Muscle of back (tissue), 11 donors: Measurements from ENCODE around the gene ATG101. TPM values are rescaled to one million over a fixed set of nuclear protein-coding genes. Genes with fewer than 3 reads are reported as not detected.
"Not testable (repeated sequence)": the region's sequence is repeated elsewhere in the genome, so short reads cannot be mapped to it uniquely, and the experiment has no call there.

Source experiments
- DNase-seq, 3 donors: peaks; one replicate each; pipeline versions ENCODE4 v3.0.0 to v3.0.0-alpha.2; 2013
- polyA plus RNA-seq, 10 donors: library from polyadenylated mRNA; unstranded; fragments of 120-200 nt; gene quantifications; one replicate each; pipeline ENCODE4 v1.2.1, GENCODE V29; 2013; ENCODE audit not compliant: insufficient read length in 10 of 10

The ATG101 gene
- polyA plus RNA-seq, 10 donors, result 21.1 to 31.8 (median 23.1) TPM

- no peak for DNase-seq
Measured at GRCh38 chr12:52096332-52097044, 26.7 kb downstream of the ATG101 start.

- no peak for DNase-seq
Measured at GRCh38 chr12:52097045-52097666, 27.4 kb downstream of the ATG101 start.

DNA sequence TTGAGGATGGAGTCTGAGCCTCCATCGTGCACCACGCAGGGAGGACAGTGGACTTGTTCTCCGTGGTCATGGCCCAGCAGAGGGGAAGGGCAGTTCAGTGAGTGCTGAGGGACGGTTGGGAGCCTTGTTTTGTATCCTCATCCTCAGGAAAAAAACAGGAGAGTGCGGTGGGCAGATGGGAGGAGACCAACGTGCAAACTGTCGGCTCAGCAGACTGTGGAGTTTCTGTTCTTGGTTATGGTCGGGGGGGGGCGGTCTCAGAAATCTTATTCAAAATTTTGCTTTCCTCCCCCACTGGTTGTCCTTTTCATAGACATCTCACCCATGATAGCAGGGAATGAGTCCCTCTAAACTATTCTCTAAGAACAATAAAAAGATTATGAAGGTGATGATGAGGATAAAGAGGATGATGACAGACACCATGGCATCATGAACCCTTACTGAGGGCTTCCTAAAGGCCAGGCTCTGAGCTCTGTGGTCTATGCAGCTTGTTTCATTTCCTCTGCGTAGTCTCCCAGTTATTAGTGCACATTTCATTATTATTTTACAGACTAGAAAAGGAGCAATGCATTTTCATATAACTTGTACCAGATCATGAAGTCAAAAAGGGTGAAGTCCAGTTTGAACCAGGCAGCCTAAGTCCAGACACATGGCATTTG lies 34.8 kb downstream of the ATG101 start:
- not testable (repeated sequence) for DNase-seq

GRCh38 chr12:52116222-52117125 lies 46.7 kb downstream of the ATG101 start:
- not testable (repeated sequence) for DNase-seq

GRCh38 chr12:52117806-52118475 lies 48.2 kb downstream of the ATG101 start:
- not testable (repeated sequence) for DNase-seq

- no peak for DNase-seq
Measured at GRCh38 chr12:52119398-52120254, 49.8 kb downstream of the ATG101 start.

DNA sequence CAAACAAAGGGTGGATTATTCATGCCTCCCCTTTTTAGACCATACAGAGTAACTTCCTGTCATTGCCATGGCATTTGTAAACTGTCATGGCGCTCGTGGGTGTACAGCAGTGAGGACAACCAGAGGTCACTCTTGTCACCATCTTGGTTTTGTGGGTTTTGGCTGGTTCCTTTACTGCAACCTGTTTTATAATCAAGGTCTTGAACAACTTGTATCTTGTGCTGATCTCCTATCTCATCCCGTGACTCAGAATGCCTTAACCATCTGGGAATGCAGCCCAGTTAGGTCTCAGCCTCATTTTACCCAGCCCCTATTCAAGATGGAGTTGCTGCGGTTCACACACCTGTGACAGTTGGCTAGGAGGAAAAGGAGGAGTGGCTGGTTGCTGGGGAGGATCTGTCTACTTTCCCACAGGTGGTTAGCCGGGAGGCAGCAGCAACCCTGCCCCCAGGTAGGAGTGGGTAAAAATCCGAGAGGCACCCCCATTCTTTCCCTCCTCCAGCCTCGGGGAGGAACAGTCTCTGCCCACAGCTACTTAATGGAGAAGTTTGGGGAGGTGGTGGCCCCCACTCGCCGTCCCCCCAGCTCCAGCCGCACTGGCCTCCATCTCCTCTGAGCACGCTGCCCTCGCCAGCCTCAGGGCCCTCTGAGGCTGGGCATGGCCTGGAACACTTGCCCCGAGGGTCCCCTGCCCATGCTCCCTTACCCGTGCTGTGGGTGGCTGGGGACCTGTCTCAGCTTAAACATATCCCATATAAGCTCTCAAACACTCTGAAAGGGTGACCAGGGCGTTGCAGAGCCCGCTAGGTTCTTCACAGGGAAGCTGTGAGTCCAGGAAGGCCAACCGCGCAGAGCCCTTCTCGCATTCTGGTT lies 51.4 kb downstream of the ATG101 start:
- DNase-seq, result no peak

DNA sequence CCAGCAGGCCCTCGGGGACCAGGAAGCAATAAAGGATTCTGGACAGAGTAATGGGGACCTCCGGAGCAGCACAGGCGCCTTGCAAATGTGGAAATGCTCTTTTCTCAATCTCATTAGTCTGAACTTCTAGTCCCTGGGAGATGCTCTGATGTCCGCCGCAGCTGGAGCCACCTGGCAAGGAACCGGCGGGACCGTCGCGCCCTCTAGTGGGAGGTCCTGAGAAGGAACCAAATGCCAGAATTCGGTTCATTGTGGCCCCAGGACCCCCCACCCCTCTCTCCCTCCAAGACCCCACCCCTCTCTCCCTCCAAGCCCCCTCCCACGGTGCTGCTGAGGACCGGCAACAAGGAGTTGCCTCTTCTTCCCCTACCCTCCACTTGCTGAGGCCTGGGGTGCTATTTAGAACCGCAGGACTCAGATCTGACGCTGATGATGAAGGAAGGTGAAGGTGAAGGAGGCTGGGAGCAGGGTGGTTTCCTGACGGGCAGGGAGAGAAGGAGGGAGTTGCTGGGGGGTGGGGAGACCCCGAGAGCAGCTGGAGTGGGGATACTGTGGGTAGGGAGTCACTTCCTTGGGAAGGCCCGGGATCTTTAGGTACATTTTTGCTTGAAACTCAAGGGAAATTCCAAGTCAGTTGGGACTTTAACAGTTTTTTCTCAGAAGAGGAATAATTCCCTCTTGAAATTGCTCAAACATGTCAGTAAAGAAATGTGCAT lies 52.2 kb downstream of the ATG101 start:
- DNase-seq, result peak; percentile 23 to 70 (median 62)

- no peak for DNase-seq
Measured at GRCh38 chr12:52122540-52122871, 52.7 kb downstream of the ATG101 start.

DNA sequence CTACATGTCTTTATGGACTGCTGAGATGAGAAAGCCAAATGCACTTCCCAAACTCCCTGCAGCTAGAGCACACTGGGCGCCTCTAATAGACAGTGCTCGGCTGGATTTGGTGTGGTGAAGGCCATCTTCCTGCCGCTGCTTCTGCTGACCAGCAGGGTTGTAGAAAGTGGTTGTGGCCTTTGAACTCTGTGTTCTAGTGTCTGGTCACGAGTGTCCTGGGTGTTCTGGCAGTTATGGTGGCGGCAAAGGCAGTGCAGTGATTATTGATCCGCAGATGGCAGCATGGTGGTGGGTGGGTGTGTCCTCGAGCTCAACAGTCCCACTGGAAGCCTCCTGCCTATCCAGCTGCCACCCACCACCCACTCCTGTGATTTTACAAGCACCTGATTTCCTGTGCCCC lies 53.1 kb downstream of the ATG101 start:
- DNase-seq, result no peak

GRCh38 chr12:52123487-52124186 lies 53.9 kb downstream of the ATG101 start:
- DNase-seq, result no peak

DNA sequence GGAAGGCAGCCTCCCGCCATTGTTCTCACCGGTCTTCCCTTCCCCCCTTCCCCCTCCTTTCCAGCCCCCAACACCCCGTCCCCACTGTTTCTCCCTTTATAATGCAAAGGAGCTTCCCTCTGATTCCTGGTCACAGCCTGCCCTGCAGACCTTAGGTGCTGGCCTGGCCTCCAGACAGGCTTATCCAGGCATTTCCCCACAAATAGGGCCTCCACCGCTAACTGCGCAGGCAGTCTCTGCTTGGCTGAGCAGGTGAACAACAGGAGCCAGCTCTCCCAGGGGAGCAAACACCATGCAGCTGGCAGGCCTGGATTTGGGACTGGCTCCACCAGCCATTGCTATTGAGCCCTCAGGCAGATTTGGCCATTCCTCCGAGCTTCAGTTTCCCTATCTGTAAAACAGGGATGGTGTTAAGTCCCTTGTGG lies 55.7 kb downstream of the ATG101 start:
- no peak for DNase-seq

- no peak for DNase-seq
Measured at GRCh38 chr12:52126050-52126604, 56.3 kb downstream of the ATG101 start.
